Neuronal stem cell (in vitro differentiated cells): ENCODE data around the gene S100G.

Experiments used
- DNase-seq: peaks from one replicate; pipeline ENCODE4 v3.0.0-alpha.2; 2013; ENCODE audit warnings: low spot score
- H2AFZ ChIP-seq: one replicate; pipeline ENCODE4 v1.6.1; 2013; ENCODE audit warnings: mild to moderate bottlenecking, low read length, inconsistent platforms
- H2AK5ac ChIP-seq: 2 replicates; pipeline ENCODE4 v1.6.1; 2013; ENCODE audit warnings: low read depth, mild to moderate bottlenecking, inconsistent platforms, low read length, moderate library complexity, mixed read lengths
- H2BK120ac ChIP-seq: 2 replicates; pipeline ENCODE4 v1.6.1; 2013; ENCODE audit warnings: low read depth, mild to moderate bottlenecking, inconsistent platforms, low read length, moderate library complexity, mixed read lengths
- H2BK12ac ChIP-seq: one replicate; pipeline ENCODE4 v1.6.1; 2013; ENCODE audit warnings: low read length, inconsistent platforms
- H2BK15ac ChIP-seq: 2 replicates; pipeline ENCODE4 v1.6.1; 2013; ENCODE audit warnings: mild to moderate bottlenecking, low read length, inconsistent platforms, mixed read lengths
- H2BK5ac ChIP-seq: one replicate; pipeline ENCODE4 v1.6.1; 2013; ENCODE audit warnings: inconsistent platforms, mild to moderate bottlenecking, low read length, moderate library complexity
- H3K14ac ChIP-seq: one replicate; pipeline ENCODE4 v1.6.1; 2013; ENCODE audit warnings: low read length, inconsistent platforms
- H3K18ac ChIP-seq: 2 replicates; pipeline ENCODE4 v1.6.1; 2013; ENCODE audit warnings: low read length, inconsistent platforms
- H3K23ac ChIP-seq: 2 replicates; pipeline ENCODE4 v1.6.1; 2013; ENCODE audit warnings: low read depth, mild to moderate bottlenecking, mixed read lengths, low read length, inconsistent platforms; ENCODE audit not compliant: poor library complexity
- H3K27ac ChIP-seq: replicated peaks from 3 replicates; pipeline ENCODE4 v1.5.1; 2013; ENCODE audit warnings: low read length, inconsistent platforms
- H3K27me3 ChIP-seq, 3 experiments: 2 replicates each; pipeline ENCODE4 v1.6.1; 2013; ENCODE audit warnings: low read length in 3 of 3, mild to moderate bottlenecking in 2 of 3, inconsistent platforms in 1 of 3, low read depth in 1 of 3, mixed read lengths in 1 of 3, moderate library complexity in 1 of 3; ENCODE audit not compliant: control insufficient read depth in 3 of 3, insufficient read depth in 3 of 3
- H3K36me3 ChIP-seq, 2 donors: replicated peaks in 1 of 2; 2 replicates each; pipeline ENCODE4 v1.6.1; 2013; ENCODE audit warnings: low read length in 2 of 2; ENCODE audit not compliant: control insufficient read depth in 2 of 2, insufficient read depth in 2 of 2
- H3K4ac ChIP-seq: 2 replicates; pipeline ENCODE4 v1.6.1; 2013; ENCODE audit warnings: inconsistent platforms, mild to moderate bottlenecking, low read length, moderate library complexity
- H3K4me1 ChIP-seq, 2 donors: 1 replicate in 1 of 2; 2 replicates in 1 of 2; pipeline ENCODE4 v1.6.1; 2013; ENCODE audit warnings: low read length in 2 of 2, low read depth in 1 of 2; ENCODE audit not compliant: control insufficient read depth in 2 of 2, insufficient read depth in 1 of 2
- H3K4me2 ChIP-seq: one replicate; pipeline ENCODE4 v1.6.1; 2013; ENCODE audit warnings: mild to moderate bottlenecking, low read length, inconsistent platforms; ENCODE audit not compliant: insufficient read depth, poor library complexity, severe bottlenecking
- H3K4me3 ChIP-seq, 2 donors: 2 replicates each; pipeline ENCODE4 v1.5.1; 2013; ENCODE audit warnings: low read length in 2 of 2, mild to moderate bottlenecking in 2 of 2, inconsistent platforms in 1 of 2, moderate library complexity in 1 of 2
- H3K79me1 ChIP-seq: one replicate; pipeline ENCODE4 v1.6.1; 2013; ENCODE audit warnings: low read depth, mild to moderate bottlenecking, inconsistent platforms, low read length, moderate library complexity
- H3K9ac ChIP-seq: one replicate; pipeline ENCODE4 v1.6.1; 2013; ENCODE audit warnings: mild to moderate bottlenecking, low read depth, low read length, inconsistent platforms; ENCODE audit not compliant: poor library complexity
- H3K9me3 ChIP-seq, 2 donors: replicated peaks in 1 of 2; 2 replicates each; pipeline versions ENCODE3 to v1.6.1; 2013; ENCODE audit warnings: low read length in 2 of 2, mild to moderate bottlenecking in 2 of 2, inconsistent platforms in 1 of 2, low read depth in 1 of 2, mixed read lengths in 1 of 2, moderate library complexity in 1 of 2; ENCODE audit not compliant: control insufficient read depth in 2 of 2, insufficient read depth in 1 of 2
- H4K8ac ChIP-seq: one replicate; pipeline ENCODE4 v1.6.1; 2013; ENCODE audit warnings: low read depth, mild to moderate bottlenecking, inconsistent platforms, low read length, moderate library complexity
- H4K91ac ChIP-seq: one replicate; pipeline ENCODE4 v1.6.1; 2013; ENCODE audit warnings: low read length, low read depth, mild to moderate bottlenecking, inconsistent platforms; ENCODE audit not compliant: poor library complexity
- WGBS, 2 donors: extraction: QIAGEN DNeasy Blood & Tissue Kit; methylation state at CpG; one replicate each; pipeline ENCODE4 v1.1.7; 2013; ENCODE audit warnings: missing lambda C conversion rate in 2 of 2, mixed read lengths in 1 of 2; ENCODE audit not compliant: insufficient read length in 2 of 2, insufficient replicate concordance in 1 of 2; ENCODE audit errors: extremely low coverage in 2 of 2; 5-methylcytosine and 5-hydroxymethylcytosine counted together

The S100G gene

GRCh38 chrX:16665089-16665488, 15.1 kb downstream of the S100G start:
- no peak overlapping the region for H3K23ac ChIP-seq
- H3K36me3 ChIP-seq = peaks cover 2 to 70% of the 10 kb centered on the region in 2 donors
- H2BK12ac ChIP-seq = no peak overlapping the region
- H3K4me3 ChIP-seq = no peak overlapping the region
- no peaks in the 10 kb centered on the region for H3K79me1 ChIP-seq
- no peak overlapping the region for H3K9ac ChIP-seq
- H2BK5ac ChIP-seq = no peak overlapping the region
- no peak overlapping the region for H3K14ac ChIP-seq
- no peak overlapping the region for H4K91ac ChIP-seq
- no peak overlapping the region for H3K27ac ChIP-seq
- DNase-seq = no peak
- no peak overlapping the region for H3K4ac ChIP-seq
- H2BK120ac ChIP-seq = no peak overlapping the region
- no peak overlapping the region for H2AFZ ChIP-seq
- no peaks in the 10 kb centered on the region for H3K9me3 ChIP-seq
- H3K4me2 ChIP-seq = no peak overlapping the region
- H2AK5ac ChIP-seq = no peak overlapping the region
- H3K4me1 ChIP-seq = no peaks in the 10 kb centered on the region
- no peak overlapping the region for H2BK15ac ChIP-seq
- H4K8ac ChIP-seq = no peak overlapping the region
- H3K27me3 ChIP-seq = no peaks in the 10 kb centered on the region
- H3K18ac ChIP-seq = no peak overlapping the region
- no CpG with 5 or more reads among the region's 2 CpGs for WGBS, 2 donors

GRCh38 chrX:16666541-16666940, 16.6 kb downstream of the S100G start:
- Histone ChIP-seq H4K91ac (no peak overlapping the region), H3K4me1 (no peaks in the 10 kb centered on the region), H3K36me3 (peaks cover 2 to 75% of the 10 kb centered on the region in 2 donors), H3K4me2 (no peak overlapping the region), H4K8ac (no peak overlapping the region), H3K9me3 (no peaks in the 10 kb centered on the region), H3K14ac (no peak overlapping the region), H3K27ac (no peak overlapping the region), H3K4ac (no peak overlapping the region), H3K18ac (no peak overlapping the region), H3K79me1 (no peaks in the 10 kb centered on the region), H2BK5ac (no peak overlapping the region), H2BK15ac (no peak overlapping the region), H2BK120ac (no peak overlapping the region), H2AK5ac (no peak overlapping the region), H3K27me3 (no peaks in the 10 kb centered on the region), H3K9ac (no peak overlapping the region), H2AFZ (no peak overlapping the region), H3K23ac (no peak overlapping the region), H2BK12ac (no peak overlapping the region), H3K4me3 (no peak overlapping the region)
- no peak for DNase-seq
- WGBS, 2 donors = no CpG with 5 or more reads among the region's 4 CpGs

- no peak overlapping the region for H3K27ac ChIP-seq
- H3K9me3 ChIP-seq = no peaks in the 10 kb centered on the region
- H3K27me3 ChIP-seq = no peaks in the 10 kb centered on the region
- no peak overlapping the region for H2BK5ac ChIP-seq
- H3K36me3 ChIP-seq = peaks cover 3 to 77% of the 10 kb centered on the region in 2 donors
- no peaks in the 10 kb centered on the region for H3K4me1 ChIP-seq
- no peak overlapping the region for H2BK12ac ChIP-seq
- no peak overlapping the region for H2AFZ ChIP-seq
- H3K4me3 ChIP-seq = no peak overlapping the region
- H4K91ac ChIP-seq = no peak overlapping the region
- no peak overlapping the region for H3K18ac ChIP-seq
- no peak overlapping the region for H3K4ac ChIP-seq
- no peak overlapping the region for H2BK120ac ChIP-seq
- H2BK15ac ChIP-seq = no peak overlapping the region
- no peak overlapping the region for H3K23ac ChIP-seq
- H3K14ac ChIP-seq = no peak overlapping the region
- H3K4me2 ChIP-seq = no peak overlapping the region
- H3K79me1 ChIP-seq = no peaks in the 10 kb centered on the region
- no peak overlapping the region for H3K9ac ChIP-seq
- no peak for DNase-seq
- H4K8ac ChIP-seq = no peak overlapping the region
- no peak overlapping the region for H2AK5ac ChIP-seq
These were observed 21.0 kb downstream of the S100G start for GRCh38 chrX:16671005-16671404.

- no peak overlapping the region for H3K4me3 ChIP-seq
- H3K9ac ChIP-seq = no peak overlapping the region
- no peak overlapping the region for H3K4me2 ChIP-seq
- no peaks in the 10 kb centered on the region for H3K79me1 ChIP-seq
- DNase-seq = no peak
- no peak overlapping the region for H3K23ac ChIP-seq
- H3K27ac ChIP-seq = no peak overlapping the region
- no peak overlapping the region for H2AFZ ChIP-seq
- no peak overlapping the region for H3K18ac ChIP-seq
- no peak overlapping the region for H2BK5ac ChIP-seq
- no peak overlapping the region for H2BK15ac ChIP-seq
- H2BK12ac ChIP-seq = no peak overlapping the region
- H3K9me3 ChIP-seq = no peaks in the 10 kb centered on the region
- no peaks in the 10 kb centered on the region for H3K27me3 ChIP-seq
- H4K8ac ChIP-seq = no peak overlapping the region
- H4K91ac ChIP-seq = no peak overlapping the region
- peaks cover 11 to 85% of the 10 kb centered on the region in 2 donors for H3K36me3 ChIP-seq
- no peak overlapping the region for H2AK5ac ChIP-seq
- H2BK120ac ChIP-seq = no peak overlapping the region
- H3K4ac ChIP-seq = no peak overlapping the region
- H3K4me1 ChIP-seq = no peaks in the 10 kb centered on the region
- H3K14ac ChIP-seq = no peak overlapping the region
- no CpG with 5 or more reads among the region's 11 CpGs for WGBS, 2 donors
These were observed 28.7 kb downstream of the S100G start for GRCh38 chrX:16678689-16679088.
